ENCODE measurements around the gene DPH7.
"Not testable (repeated sequence)": the region's sequence is repeated elsewhere in the genome, so short reads cannot be mapped to it uniquely, and the experiment has no call there.

Gene DPH7

GRCh38 chr9:137545123-137545522 is 33.6 kb downstream of the DPH7 start:
- no peak for DNase-seq

- DNase-seq = no peak
These were observed 34.5 kb downstream of the DPH7 start for GRCh38 chr9:137544176-137544760.

GRCh38 chr9:137543237-137543963 is 35.3 kb downstream of the DPH7 start:
- DNase-seq = no peak

GRCh38 chr9:137542486-137542885 is 36.2 kb downstream of the DPH7 start:
- DNase-seq = no peak

GRCh38 chr9:137540536-137540935 is 38.2 kb downstream of the DPH7 start:
- DNase-seq = no peak

GRCh38 chr9:137538058-137538457 is 40.7 kb downstream of the DPH7 start:
- no peak for DNase-seq

GRCh38 chr9:137536594-137537131 is 42.1 kb downstream of the DPH7 start:
- not testable (repeated sequence) for DNase-seq

- no peak for DNase-seq
These were observed 43.7 kb downstream of the DPH7 start for GRCh38 chr9:137535120-137535428.

GRCh38 chr9:137534256-137535119 is 44.2 kb downstream of the DPH7 start:
- DNase-seq = no peak

- not testable (repeated sequence) for DNase-seq
These were observed 45.7 kb downstream of the DPH7 start for GRCh38 chr9:137532891-137533468.

- no peak for DNase-seq
These were observed 47.5 kb downstream of the DPH7 start for GRCh38 chr9:137531099-137531765.

- no peak for DNase-seq
These were observed 48.4 kb downstream of the DPH7 start for GRCh38 chr9:137530331-137530730.

GRCh38 chr9:137524981-137525317 is 53.8 kb downstream of the DPH7 start:
- DNase-seq = no peak

- no peak for DNase-seq
These were observed 54.4 kb downstream of the DPH7 start for GRCh38 chr9:137524161-137524980.

GRCh38 chr9:137522746-137523455 is 55.8 kb downstream of the DPH7 start:
- DNase-seq = no peak

- DNase-seq = no peak
These were observed 57.2 kb downstream of the DPH7 start for GRCh38 chr9:137521405-137521985.

GRCh38 chr9:137520614-137521404 is 57.9 kb downstream of the DPH7 start:
- no peak for DNase-seq

GRCh38 chr9:137519553-137519952 is 59.2 kb downstream of the DPH7 start:
- DNase-seq = no peak

- not testable (repeated sequence) for DNase-seq
These were observed 59.9 kb downstream of the DPH7 start for GRCh38 chr9:137518661-137519459.
